Measurements from ENCODE around the gene BPIFB1. TPM values are rescaled to one million over a fixed set of nuclear protein-coding genes. Genes with fewer than 3 reads are reported as not detected.

The BPIFB1 gene
- total RNA-seq, 1 experiment from 2014 or later: not detected

DNA sequence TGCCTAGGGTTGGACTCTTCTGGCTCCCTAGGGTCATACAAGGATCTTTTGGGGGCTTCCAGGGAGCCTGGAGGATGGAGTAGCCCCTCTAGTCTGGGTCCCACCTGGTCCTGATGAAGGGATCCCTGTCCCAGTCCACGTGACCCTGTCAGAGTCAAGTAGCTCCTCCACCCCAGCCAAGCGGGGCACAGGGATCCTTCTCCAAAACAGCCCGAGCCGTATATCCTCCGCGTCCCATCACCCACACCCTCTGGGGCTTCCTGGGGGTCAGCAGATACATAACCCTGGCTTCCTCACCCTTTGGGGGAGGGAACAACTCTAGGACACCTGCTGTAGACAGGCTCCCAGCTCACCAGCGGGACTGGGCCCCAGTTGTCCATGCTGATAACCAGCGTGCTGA lies 28.0 kb downstream of the BPIFB1 start:
- Histone ChIP-seq H3K4me3 (no peak overlapping the region), H3K9me3 (replicated peaks) (no peaks in the 10 kb centered on the region), H3K36me3 (no peaks in the 10 kb centered on the region), H3K27ac (no peak overlapping the region), H3K27me3 (replicated peaks) (peaks cover 3% of the 10 kb centered on the region; the same call in 1 of the 2 replicates), H3K4me1 (replicated peaks) (no peaks in the 10 kb centered on the region)
- DNase-seq (ENCODE audit: low read depth in 1 of 2, low spot score in 2 of 2): no peak

DNA sequence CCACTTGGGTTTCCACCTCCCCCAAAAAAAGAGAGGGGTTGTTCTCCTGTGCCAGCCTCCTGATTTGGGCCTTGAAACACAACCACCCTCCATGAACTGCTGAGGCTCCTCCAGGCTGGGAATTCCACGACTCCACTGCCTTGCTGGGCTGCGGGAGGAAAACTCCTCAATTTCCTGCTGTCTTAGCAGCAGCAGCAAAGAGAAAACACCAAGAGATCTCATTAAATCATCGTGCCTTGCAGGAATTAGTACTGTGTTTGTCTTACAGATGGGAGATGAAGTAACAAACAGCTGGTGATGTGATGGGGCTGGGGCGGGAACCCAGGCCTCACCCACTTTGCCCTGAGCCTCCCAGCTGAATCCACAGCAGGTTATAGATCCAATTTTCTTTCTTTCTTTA lies 29.0 kb downstream of the BPIFB1 start:
- Histone ChIP-seq H3K36me3 (no peaks in the 10 kb centered on the region), H3K27me3 (replicated peaks) (peaks cover 3% of the 10 kb centered on the region; the same call in 1 of the 2 replicates), H3K4me1 (replicated peaks) (no peaks in the 10 kb centered on the region), H3K9me3 (replicated peaks) (no peaks in the 10 kb centered on the region), H3K27ac (no peak overlapping the region), H3K4me3 (no peak overlapping the region)
- no peak for DNase-seq (ENCODE audit: low read depth in 1 of 2, low spot score in 2 of 2)

GRCh38 chr20:33312583-33312982 lies 29.6 kb downstream of the BPIFB1 start:
- H3K27me3 ChIP-seq (replicated peaks): peaks cover 3% of the 10 kb centered on the region; the same call in 1 of the 2 replicates
- no peak overlapping the region for H3K27ac ChIP-seq
- H3K4me1 ChIP-seq (replicated peaks): no peaks in the 10 kb centered on the region
- DNase-seq (ENCODE audit: low read depth in 1 of 2, low spot score in 2 of 2): no peak
- no peaks in the 10 kb centered on the region for H3K36me3 ChIP-seq
- no peak overlapping the region for H3K4me3 ChIP-seq
- H3K9me3 ChIP-seq (replicated peaks): no peaks in the 10 kb centered on the region

DNA sequence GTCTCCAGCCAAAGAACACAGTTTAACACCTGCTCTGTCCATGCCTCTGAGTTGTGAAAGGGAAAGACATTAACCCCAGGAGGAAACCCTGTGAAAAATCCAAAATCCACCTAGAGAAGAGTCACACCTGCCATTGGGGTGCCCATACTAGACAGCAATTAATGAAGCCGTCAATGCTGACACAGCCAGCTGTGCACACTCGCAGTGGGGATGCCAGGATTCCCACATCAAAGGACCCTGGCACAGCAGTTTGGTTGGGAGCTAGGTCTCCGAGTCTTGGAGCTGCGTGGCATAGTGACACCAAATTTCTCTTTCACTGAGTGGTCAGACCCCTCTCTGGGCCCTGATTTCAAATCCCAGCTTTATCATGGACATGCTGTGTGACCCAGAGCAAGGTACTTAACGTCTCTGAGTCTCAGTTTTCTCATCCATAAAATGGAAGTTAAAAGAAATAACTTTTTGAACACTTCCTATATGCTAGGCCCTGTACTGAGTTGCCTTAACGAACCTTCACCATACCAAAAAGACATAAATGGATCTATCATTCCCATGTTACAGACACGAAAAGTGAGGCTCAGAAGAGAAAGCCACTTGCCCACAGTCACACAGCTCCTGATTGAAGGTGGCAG lies 30.8 kb downstream of the BPIFB1 start:
- Histone ChIP-seq H3K27ac (no peak overlapping the region), H3K4me1 (replicated peaks) (no peaks in the 10 kb centered on the region), H3K9me3 (replicated peaks) (no peaks in the 10 kb centered on the region), H3K36me3 (no peaks in the 10 kb centered on the region), H3K4me3 (no peak overlapping the region), H3K27me3 (replicated peaks) (peaks cover 12% of the 10 kb centered on the region; the same call in 1 of the 2 replicates)
- no peak for DNase-seq (ENCODE audit: low read depth in 1 of 2, low spot score in 2 of 2)

DNA sequence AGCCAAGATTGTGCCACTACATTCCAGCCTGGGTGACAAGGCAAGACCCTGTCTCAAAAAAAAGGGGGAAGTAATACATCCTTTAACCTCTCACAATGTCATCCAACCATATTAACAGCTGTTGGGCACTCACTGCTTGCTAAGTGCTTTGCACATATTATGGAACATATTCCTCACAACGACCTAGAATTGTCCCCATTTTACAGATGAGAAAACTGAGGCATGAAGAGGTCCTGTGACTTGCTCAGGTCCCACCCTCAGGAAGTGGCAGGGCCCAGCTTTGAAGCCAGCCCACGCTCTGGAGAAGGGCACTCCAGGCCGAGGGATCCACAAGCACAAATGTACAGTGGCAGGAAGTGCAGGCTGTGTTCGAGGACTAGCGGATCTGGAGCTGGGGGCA lies 33.3 kb downstream of the BPIFB1 start:
- no peak overlapping the region for H3K27ac ChIP-seq
- no peaks in the 10 kb centered on the region for H3K9me3 ChIP-seq (replicated peaks)
- H3K27me3 ChIP-seq (replicated peaks): peaks cover 17% of the 10 kb centered on the region
- H3K36me3 ChIP-seq: no peaks in the 10 kb centered on the region
- no peak overlapping the region for H3K4me3 ChIP-seq
- H3K4me1 ChIP-seq (replicated peaks): no peaks in the 10 kb centered on the region
- no peak for DNase-seq (ENCODE audit: low read depth in 1 of 2, low spot score in 2 of 2)

DNA sequence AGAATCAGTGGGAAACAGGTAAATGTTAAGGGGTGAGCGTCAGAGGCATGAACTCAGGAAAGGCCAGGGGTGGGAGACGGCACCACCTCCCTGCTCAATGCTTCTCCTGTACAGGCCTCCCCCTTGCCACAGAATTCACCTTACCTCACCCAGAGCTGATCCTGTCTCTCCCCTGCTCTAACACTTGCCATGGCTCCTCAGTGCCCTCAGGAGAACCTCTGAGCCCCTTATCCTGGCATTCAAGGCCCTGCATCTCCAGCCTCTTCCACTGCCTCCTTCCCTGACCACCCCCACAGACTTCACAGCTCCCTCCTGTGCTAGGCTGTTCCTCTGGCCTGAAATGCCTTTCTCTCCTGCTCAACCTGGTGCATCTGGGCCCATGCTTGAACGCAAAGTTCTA lies 33.9 kb downstream of the BPIFB1 start:
- peaks cover 17% of the 10 kb centered on the region for H3K27me3 ChIP-seq (replicated peaks)
- H3K9me3 ChIP-seq (replicated peaks): no peaks in the 10 kb centered on the region
- no peaks in the 10 kb centered on the region for H3K36me3 ChIP-seq
- no peak for DNase-seq (ENCODE audit: low read depth in 1 of 2, low spot score in 2 of 2)
- no peak overlapping the region for H3K27ac ChIP-seq
- H3K4me3 ChIP-seq: no peak overlapping the region
- no peaks in the 10 kb centered on the region for H3K4me1 ChIP-seq (replicated peaks)

DNA sequence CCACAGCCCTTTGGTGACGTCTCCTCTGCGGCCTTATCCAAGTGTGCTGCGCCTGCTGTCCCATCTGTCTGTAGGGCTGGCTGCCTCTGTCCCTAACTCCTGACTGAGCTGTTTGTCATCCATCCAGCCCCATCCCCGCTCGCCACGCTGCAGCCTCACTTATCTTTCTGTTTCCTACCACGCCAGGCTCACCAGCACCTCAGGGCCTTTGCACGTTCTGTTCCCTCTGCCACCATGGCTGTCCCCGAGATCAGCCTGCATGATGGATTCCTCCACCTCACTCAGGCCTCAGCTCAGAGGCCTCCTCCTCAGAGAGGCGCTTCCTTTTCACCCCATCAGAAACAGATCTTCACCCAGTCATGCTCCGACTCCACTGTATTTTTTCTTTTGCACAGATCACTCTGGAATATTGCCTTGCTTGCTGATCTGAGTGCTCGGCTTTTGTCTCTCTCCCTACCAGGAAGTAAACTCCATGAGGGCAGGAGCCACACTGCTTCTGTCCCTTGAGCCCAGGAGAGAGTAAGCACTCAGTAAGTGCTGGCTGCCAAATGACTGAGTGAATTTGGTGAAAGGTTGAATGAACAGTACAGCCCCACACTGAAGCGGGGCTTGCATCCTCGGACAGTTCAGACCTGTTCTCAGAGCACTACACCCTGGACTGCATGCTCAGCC lies 34.5 kb downstream of the BPIFB1 start:
- Histone ChIP-seq H3K4me1 (replicated peaks) (no peaks in the 10 kb centered on the region), H3K27ac (no peak overlapping the region), H3K9me3 (replicated peaks) (no peaks in the 10 kb centered on the region), H3K27me3 (replicated peaks) (peaks cover 17% of the 10 kb centered on the region), H3K4me3 (no peak overlapping the region), H3K36me3 (no peaks in the 10 kb centered on the region)
- no peak for DNase-seq (ENCODE audit: low read depth in 1 of 2, low spot score in 2 of 2)

GRCh38 chr20:33318096-33318429 lies 35.0 kb downstream of the BPIFB1 start:
- H3K9me3 ChIP-seq (replicated peaks): no peaks in the 10 kb centered on the region
- DNase-seq (ENCODE audit: low read depth in 1 of 2, low spot score in 2 of 2): no peak
- no peaks in the 10 kb centered on the region for H3K36me3 ChIP-seq
- H3K27ac ChIP-seq: no peak overlapping the region
- no peaks in the 10 kb centered on the region for H3K4me1 ChIP-seq (replicated peaks)
- no peak overlapping the region for H3K4me3 ChIP-seq
- peaks cover 17% of the 10 kb centered on the region for H3K27me3 ChIP-seq (replicated peaks)

DNA sequence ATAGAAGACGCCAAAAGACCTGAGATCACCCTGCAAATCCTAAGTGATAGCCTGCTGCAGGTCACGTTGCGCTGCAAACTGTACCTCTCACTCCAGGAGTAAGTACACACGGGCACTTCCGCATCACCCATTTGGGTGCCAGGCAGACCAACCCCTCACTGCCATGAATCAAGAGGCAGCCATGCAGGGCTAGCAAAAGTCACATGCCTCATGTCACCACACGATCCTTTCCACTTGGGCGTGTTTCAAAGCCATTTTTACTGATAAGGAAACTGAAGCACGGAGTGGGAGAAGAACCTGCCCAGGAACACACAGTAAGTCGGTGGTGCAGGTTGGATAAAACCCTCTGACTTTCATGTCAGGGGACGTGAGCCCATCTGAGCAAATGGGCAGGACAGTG lies 37.0 kb downstream of the BPIFB1 start:
- DNase-seq (ENCODE audit: low read depth in 1 of 2, low spot score in 2 of 2): no peak
- H3K9me3 ChIP-seq (replicated peaks): no peaks in the 10 kb centered on the region
- no peaks in the 10 kb centered on the region for H3K36me3 ChIP-seq
- H3K27ac ChIP-seq: no peak overlapping the region
- no peaks in the 10 kb centered on the region for H3K4me1 ChIP-seq (replicated peaks)
- H3K27me3 ChIP-seq (replicated peaks): peaks cover 22% of the 10 kb centered on the region
- no peak overlapping the region for H3K4me3 ChIP-seq

GRCh38 chr20:33322456-33322855 lies 39.4 kb downstream of the BPIFB1 start:
- no peak for DNase-seq (ENCODE audit: low read depth in 1 of 2, low spot score in 2 of 2)
- H3K27me3 ChIP-seq (replicated peaks): peaks cover 18% of the 10 kb centered on the region
- no peak overlapping the region for H3K4me3 ChIP-seq

DNA sequence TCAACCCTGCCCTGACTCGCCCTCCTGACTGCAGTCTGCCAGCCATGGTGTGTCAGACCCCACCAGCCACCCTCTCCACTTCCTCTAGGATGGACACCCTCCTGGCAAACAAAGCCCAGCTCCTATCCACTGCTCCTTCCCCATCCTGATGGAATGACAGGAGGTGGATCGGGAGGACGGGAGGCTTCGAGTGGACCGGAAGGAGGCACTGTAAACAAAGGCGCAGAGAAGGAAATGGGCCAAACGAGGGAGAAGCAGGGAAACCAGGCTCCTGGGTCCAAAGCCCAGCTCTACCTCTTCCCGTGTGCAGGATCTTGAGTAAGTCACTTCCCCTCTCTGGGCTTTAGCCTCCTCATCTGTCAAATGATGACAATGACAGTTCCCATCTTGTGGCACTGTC lies 40.2 kb downstream of the BPIFB1 start:
- H3K27ac ChIP-seq: no peak overlapping the region
- H3K9me3 ChIP-seq (replicated peaks): no peaks in the 10 kb centered on the region
- no peaks in the 10 kb centered on the region for H3K36me3 ChIP-seq
- H3K4me1 ChIP-seq (replicated peaks): no peaks in the 10 kb centered on the region
- DNase-seq (ENCODE audit: low read depth in 1 of 2, low spot score in 2 of 2): no peak
- H3K4me3 ChIP-seq: no peak overlapping the region
- peaks cover 16% of the 10 kb centered on the region for H3K27me3 ChIP-seq (replicated peaks)

More at GRCh38 chr20:33322456-33322855, 39.4 kb downstream of the BPIFB1 start:
- no peak overlapping the region for H3K27ac ChIP-seq
- no peaks in the 10 kb centered on the region for H3K4me1 ChIP-seq (replicated peaks)
- no peaks in the 10 kb centered on the region for H3K36me3 ChIP-seq
- H3K9me3 ChIP-seq (replicated peaks): no peaks in the 10 kb centered on the region

- H3K27me3 ChIP-seq (replicated peaks): peaks cover 27% of the 10 kb centered on the region
- no peak overlapping the region for H3K4me3 ChIP-seq
- no peak for DNase-seq (ENCODE audit: low read depth in 1 of 2, low spot score in 2 of 2)
- no peaks in the 10 kb centered on the region for H3K9me3 ChIP-seq (replicated peaks)
- no peaks in the 10 kb centered on the region for H3K4me1 ChIP-seq (replicated peaks)
- H3K27ac ChIP-seq: no peak overlapping the region
- no peaks in the 10 kb centered on the region for H3K36me3 ChIP-seq
Measured at GRCh38 chr20:33325350-33325749, 42.3 kb downstream of the BPIFB1 start.

- Histone ChIP-seq H3K4me1 (replicated peaks) (no peaks in the 10 kb centered on the region), H3K36me3 (no peaks in the 10 kb centered on the region), H3K27ac (no peak overlapping the region), H3K4me3 (no peak overlapping the region), H3K9me3 (replicated peaks) (no peaks in the 10 kb centered on the region), H3K27me3 (replicated peaks) (peaks cover 35% of the 10 kb centered on the region)
- no peak for DNase-seq (ENCODE audit: low read depth in 1 of 2, low spot score in 2 of 2)
Measured at GRCh38 chr20:33328157-33329137, 45.4 kb downstream of the BPIFB1 start.
